ENCODE measurements around the gene CPT1B. TPM values are rescaled to one million over a fixed set of nuclear protein-coding genes. Genes with fewer than 3 reads are reported as not detected.

CPT1B gene
- polyA plus RNA-seq, 3 donors, result 0.18 to 66.9 TPM; not detected in 1

DNA sequence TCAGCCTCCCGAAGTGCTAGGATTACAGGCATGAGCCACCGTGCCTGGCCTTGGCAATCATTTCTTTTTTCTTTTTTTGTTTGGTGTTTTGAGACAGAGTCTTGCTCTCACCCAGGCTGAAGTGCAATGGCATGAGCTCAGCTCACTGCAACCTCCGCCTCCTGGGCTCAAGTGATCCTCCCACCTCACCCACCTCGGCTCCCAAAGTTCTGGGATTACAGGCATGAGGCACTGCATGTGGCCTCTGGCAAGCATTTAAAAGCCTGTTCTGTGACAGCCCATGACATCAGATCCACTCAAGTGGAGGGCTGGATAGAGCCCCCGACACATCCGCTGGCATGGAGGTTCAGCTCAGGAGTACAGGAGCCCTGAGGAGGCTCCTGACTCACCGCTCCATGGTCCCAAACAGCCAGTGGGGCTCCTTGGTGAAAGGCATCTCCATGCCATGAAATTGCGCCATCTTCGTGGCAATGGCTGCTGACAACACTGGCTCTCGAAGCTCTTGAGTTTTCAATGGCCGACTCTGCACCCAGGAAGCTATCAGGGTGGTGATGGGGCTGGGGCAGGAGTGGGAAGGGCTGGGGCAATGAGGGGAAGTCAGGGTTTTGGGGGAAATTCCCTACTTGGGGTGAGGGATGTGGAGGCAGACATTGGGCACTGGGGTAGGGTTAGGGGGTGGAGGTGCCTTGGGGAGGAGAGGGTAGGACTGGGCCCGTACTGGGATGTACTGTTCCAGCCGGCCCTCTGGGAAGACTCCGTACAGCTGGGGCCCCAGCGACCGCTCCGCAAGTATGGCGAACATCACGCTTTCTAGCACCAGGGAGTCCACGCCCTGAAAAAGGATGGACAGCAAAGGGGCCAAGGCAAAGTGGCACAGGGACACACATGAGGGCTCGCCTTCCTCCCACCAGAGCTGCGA, 3.1 kb upstream of the CPT1B start:
- intact Hi-C loops (cut with micrococcal nuclease), result loop anchor here (5.0 kb wide), 4 partner anchors 34 to 74 kb away; partner anchors contain the start of genes SCO2 (in 2 of the 2), ARSA (in 1 of the 2), KLHDC7B (in 1 of the 2) and LMF2 (in 1 of the 2)
- peaks cover 0 to 33% of the 10 kb centered on the region in 2 donors for H3K36me3 ChIP-seq (replicated peaks in 1 of 2; ENCODE audit: control insufficient read depth in 1 of 2, insufficient read depth in 2 of 2, low read length in 2 of 2)
- peak overlapping the region; percentile 78 to 81 for H3K4me3 Mint-ChIP-seq
- no peaks in the 10 kb centered on the region for H3K27me3 ChIP-seq (ENCODE audit: control insufficient read depth in 2 of 2, insufficient read depth in 2 of 2, low read length in 2 of 2)
- peak overlapping the region; percentile 93 for H3K4me2 ChIP-seq (replicated peaks; ENCODE audit: extremely low read depth, low read length, poor library complexity, severe bottlenecking)
- H3K27me3 Mint-ChIP-seq (ENCODE audit: low read depth in 3 of 3), result peaks cover 6 to 12% (median 12%) of the 10 kb centered on the region in 3 donors
- TF ChIP-seq, protein P1, sequence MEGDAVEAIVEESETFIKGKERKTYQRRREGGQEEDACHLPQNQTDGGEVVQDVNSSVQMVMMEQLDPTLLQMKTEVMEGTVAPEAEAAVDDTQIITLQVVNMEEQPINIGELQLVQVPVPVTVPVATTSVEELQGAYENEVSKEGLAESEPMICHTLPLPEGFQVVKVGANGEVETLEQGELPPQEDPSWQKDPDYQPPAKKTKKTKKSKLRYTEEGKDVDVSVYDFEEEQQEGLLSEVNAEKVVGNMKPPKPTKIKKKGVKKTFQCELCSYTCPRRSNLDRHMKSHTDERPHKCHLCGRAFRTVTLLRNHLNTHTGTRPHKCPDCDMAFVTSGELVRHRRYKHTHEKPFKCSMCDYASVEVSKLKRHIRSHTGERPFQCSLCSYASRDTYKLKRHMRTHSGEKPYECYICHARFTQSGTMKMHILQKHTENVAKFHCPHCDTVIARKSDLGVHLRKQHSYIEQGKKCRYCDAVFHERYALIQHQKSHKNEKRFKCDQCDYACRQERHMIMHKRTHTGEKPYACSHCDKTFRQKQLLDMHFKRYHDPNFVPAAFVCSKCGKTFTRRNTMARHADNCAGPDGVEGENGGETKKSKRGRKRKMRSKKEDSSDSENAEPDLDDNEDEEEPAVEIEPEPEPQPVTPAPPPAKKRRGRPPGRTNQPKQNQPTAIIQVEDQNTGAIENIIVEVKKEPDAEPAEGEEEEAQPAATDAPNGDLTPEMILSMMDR (IDR thresholded peaks at IDR 0.05), result no peak
- H3K9me3 ChIP-seq (replicated peaks in 1 of 2; ENCODE audit: control insufficient read depth in 1 of 2, insufficient read depth in 1 of 2, low read length in 2 of 2), result no peaks in the 10 kb centered on the region
- WGBS (ENCODE audit: insufficient coverage), result 89% methylated on average over 17 of the region's 22 CpGs
- H3K4me3 ChIP-seq (replicated peaks in 1 of 3; ENCODE audit: low read depth in 2 of 3, low read length in 3 of 3), result peak overlapping the region; percentile 39 to 82 (median 50)
- peak overlapping the region; percentile 49 to 89 (median 79) for H3K27ac Mint-ChIP-seq
- peak overlapping the region; percentile 93 for H3K9ac ChIP-seq (ENCODE audit: insufficient read depth, low read length, poor library complexity, severe bottlenecking)
- peak in 1 of 3 donors; percentile 63 for DNase-seq
- H4K20me1 ChIP-seq (ENCODE audit: insufficient read depth, low read length), result peaks cover 37% of the 10 kb centered on the region
- peaks cover 40% of the 10 kb centered on the region for H3K4me1 Mint-ChIP-seq
- H3K4me1 ChIP-seq (ENCODE audit: control insufficient read depth in 1 of 2, insufficient read depth in 2 of 2, low read length in 2 of 2), result peaks cover 28 to 45% of the 10 kb centered on the region in 2 donors
- H3K27ac ChIP-seq (ENCODE audit: low read depth in 1 of 2, low read length in 2 of 2), result peak overlapping the region; percentile 83 to 92
- no peak overlapping the region for H2AFZ ChIP-seq (ENCODE audit: insufficient read depth, low read depth, low read length, poor library complexity, severe bottlenecking)
- peaks cover 21% of the 10 kb centered on the region for H3K79me2 ChIP-seq (ENCODE audit: insufficient read depth, low read length)
- H3K36me3 Mint-ChIP-seq, result peaks cover 30 to 40% of the 10 kb centered on the region in 2 donors
- H3K9me3 Mint-ChIP-seq, result no peaks in the 10 kb centered on the region

DNA sequence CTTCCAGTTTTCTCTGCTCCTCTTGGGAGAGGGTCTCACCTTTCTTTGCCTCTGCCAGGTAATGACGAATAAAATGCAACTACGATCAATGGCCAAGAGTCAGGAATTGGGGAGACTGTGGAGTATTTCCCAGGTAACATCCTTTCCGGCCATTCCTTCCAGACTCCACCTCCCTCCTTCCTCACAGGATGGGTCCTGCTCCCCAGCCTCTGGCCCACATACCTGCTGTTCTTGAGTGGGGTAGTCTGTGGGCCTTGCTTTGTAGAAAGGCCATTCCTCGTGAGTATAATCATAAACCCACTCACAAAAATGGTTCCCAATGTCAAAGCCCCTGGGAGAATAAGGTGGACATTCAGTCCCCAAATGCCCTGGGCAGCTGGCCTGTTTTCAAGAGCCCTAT, 1.5 kb upstream of the CPT1B start:
- Histone ChIP-seq H3K79me2 (ENCODE audit: insufficient read depth, low read length) (peaks cover 21% of the 10 kb centered on the region), H3K36me3 (replicated peaks in 1 of 2; ENCODE audit: control insufficient read depth in 1 of 2, insufficient read depth in 2 of 2, low read length in 2 of 2) (peaks cover 0 to 44% of the 10 kb centered on the region in 2 donors), H3K4me2 (replicated peaks; ENCODE audit: extremely low read depth, low read length, poor library complexity, severe bottlenecking) (no peak overlapping the region), H3K4me1 (ENCODE audit: control insufficient read depth in 1 of 2, insufficient read depth in 2 of 2, low read length in 2 of 2) (peaks cover 28 to 45% of the 10 kb centered on the region in 2 donors), H3K9ac (ENCODE audit: insufficient read depth, low read length, poor library complexity, severe bottlenecking) (no peak overlapping the region), H4K20me1 (ENCODE audit: insufficient read depth, low read length) (peaks cover 37% of the 10 kb centered on the region), H2AFZ (ENCODE audit: insufficient read depth, low read depth, low read length, poor library complexity, severe bottlenecking) (no peak overlapping the region), H3K4me3 (replicated peaks in 1 of 3; ENCODE audit: low read depth in 2 of 3, low read length in 3 of 3) (no peak overlapping the region), H3K9me3 (replicated peaks in 1 of 2; ENCODE audit: control insufficient read depth in 1 of 2, insufficient read depth in 1 of 2, low read length in 2 of 2) (no peaks in the 10 kb centered on the region), H3K27me3 (ENCODE audit: control insufficient read depth in 2 of 2, insufficient read depth in 2 of 2, low read length in 2 of 2) (no peaks in the 10 kb centered on the region), H3K27ac (ENCODE audit: low read depth in 1 of 2, low read length in 2 of 2) (no peak overlapping the region)
- WGBS (ENCODE audit: insufficient coverage), result no CpG with 5 or more reads among the region's 4 CpGs
- peaks cover 2 to 12% (median 8%) of the 10 kb centered on the region in 3 donors for H3K27me3 Mint-ChIP-seq (ENCODE audit: low read depth in 3 of 3)
- no peak overlapping the region for H3K4me3 Mint-ChIP-seq
- no peak for DNase-seq
- peaks cover 40% of the 10 kb centered on the region for H3K4me1 Mint-ChIP-seq
- no peaks in the 10 kb centered on the region for H3K9me3 Mint-ChIP-seq
- peaks cover 36 to 53% of the 10 kb centered on the region in 2 donors for H3K36me3 Mint-ChIP-seq
- TF ChIP-seq, protein P1 (IDR thresholded peaks at IDR 0.05), result no peak
- no peak overlapping the region for H3K27ac Mint-ChIP-seq
- intact Hi-C loops (cut with micrococcal nuclease), result loop anchor here (5.0 kb wide), 5 partner anchors 32 to 72 kb away; partner anchors contain the start of genes SCO2 (in 2 of the 2), ARSA (in 1 of the 2), KLHDC7B (in 1 of the 2) and LMF2 (in 1 of the 2)

Measured in CD14-positive monocyte (primary cell).